NCI-H2227 treated with DMSO at 0.1 percent for 48 hours (cell line): ENCODE results near the gene DGCR6.
"Not testable (repeated sequence)": the region's sequence is repeated elsewhere in the genome, so short reads cannot be mapped to it uniquely, and the experiment has no call there.

Experiments
- DNase-seq: peaks from one replicate; lab custom pipeline; 2025; lab: John Stamatoyannopoulos, UW

Gene DGCR6

DNA sequence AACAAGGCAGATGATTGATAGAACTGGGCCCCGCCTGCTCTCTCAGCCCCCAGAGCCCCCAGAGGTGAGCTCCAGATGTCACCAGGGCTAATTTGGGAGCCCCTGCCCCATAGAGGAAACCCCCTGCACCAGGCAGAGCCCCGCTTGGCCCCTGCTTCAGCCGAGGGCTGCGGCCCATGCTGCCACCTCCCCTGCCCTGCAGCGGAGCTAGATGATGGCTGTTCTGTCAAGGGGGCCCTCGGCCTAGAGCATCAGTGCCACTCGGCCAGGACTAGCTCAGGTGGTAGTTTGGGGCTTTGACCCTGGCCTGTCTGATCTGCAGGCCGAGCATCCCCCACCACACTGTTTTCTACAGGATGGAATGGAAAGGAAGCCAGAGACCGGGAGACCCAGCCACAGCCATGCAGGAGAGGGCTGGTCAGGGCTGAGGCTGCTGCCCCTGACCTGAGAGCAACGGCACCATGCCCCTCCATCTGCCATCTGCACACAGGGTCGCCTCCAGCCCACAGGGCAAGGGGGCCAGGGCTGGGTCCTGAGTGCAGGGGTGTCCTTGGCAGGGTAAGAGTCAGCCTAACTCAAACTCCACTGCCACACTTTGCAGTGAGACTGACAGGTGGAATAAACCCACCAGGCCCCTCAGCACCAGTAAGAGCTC is 54.2 kb downstream of the DGCR6 start:
- not testable (repeated sequence) for DNase-seq

DNA sequence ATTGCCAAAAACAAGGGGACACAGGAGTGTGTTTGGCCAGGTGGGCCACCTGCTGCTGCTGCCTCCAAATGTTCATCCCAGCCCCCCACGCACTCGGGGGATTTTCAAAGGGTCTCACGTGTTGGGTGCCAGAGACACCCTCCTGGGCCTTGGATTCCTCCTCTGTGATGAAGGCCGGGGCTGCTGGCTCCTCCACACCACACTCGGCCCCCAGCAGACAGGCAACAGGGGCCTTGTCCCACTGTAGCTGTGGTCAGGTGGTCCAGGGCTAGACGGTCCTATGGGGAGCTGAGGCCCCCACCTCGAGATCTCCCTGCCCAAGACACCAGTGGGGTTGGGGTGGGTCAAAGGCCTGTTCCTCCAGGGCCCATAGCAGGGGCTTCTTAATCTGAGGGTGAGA is 55.1 kb downstream of the DGCR6 start:
- not testable (repeated sequence) for DNase-seq
